Endometrium (tissue), 2 donors: ENCODE data around the gene AQP6.

ENCODE experiments used
- FAIRE-seq: peaks from 2 replicates; lab custom pipeline; 2012; peaks lifted over from hg19 to GRCh38; lab: Jason Lieb, UNC
- donor health status: control.
- donor health status: control.

The AQP6 gene

DNA sequence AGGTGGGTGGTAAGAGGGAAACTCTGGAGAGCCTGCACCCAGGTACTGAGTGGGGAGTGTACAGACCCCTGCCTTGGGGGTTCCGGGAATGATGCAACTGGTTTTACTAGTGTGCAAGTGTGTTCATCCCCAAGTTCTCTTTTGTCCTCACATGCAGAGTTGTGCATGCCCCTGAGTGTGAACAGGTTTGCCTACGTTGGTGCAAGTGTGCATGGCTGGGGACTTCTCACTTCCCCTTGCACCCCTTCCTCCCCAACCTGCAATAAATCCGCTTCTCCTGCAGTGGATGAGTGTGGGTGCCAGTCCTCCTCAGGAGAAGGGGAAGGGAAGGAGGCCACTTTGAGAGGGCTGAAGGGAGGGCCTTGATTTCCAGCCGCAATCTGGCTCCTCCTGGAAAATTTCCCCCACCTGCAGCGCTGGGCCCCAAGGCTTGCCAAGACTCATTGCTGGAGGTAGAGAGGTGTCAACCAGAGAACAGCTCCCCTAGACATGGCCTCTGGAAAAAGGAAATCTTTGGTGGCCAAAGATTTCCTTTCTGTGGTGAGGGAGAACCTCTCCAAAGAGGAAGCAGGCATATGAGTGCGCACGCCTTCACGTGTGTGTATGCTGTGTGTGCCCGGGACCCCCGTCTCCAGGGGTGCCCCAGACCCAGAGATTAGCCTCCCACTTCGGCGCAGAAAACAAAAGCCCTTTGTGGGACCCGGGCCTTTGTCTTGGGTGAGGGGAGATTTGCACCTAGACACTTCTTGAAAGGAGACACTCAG, 16.7 kb upstream of the AQP6 start:
- FAIRE-seq: no peak

GRCh38 chr12:49956663-49957569, 15.8 kb upstream of the AQP6 start:
- FAIRE-seq: no peak

GRCh38 chr12:49957570-49957967, 15.2 kb upstream of the AQP6 start:
- FAIRE-seq: no peak

DNA sequence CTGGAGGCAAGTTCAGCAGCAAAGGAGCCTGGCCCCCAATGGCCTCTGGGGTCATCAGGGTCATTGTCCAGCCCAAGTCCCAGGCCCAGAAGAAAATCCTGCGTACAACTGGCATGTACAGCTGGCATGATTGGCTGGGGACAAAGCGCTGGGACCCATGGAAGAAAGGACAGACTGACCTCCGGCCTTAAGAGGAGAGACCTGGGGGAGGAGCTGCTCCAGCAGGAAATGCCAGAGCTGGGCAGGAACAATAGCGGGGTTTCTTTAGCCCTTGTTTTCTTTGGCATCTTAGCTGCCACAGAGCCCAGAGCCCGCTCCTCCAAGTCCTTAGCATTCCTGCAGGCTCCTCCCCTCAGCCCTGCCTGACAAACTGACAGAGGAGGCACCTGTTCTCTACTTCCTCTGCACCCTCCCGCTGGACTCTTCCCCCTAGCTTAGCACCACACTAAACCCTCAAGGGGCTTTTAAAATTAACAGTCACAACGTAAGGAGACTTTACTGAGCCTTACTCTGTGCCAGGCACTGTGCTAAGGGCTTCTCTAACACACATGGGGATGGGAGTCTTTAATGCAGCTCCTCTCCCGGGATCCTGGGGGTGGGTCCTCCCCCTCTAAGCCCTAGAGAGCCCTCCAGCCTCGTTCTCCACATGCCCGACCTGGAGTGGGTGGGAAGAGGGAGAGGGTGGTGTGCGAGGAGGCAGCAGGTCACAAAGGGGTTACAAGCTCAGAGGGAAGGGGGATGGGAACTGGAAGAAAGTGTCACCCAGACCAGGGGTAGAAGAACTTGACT, 12.9 kb upstream of the AQP6 start:
- no peak for FAIRE-seq

GRCh38 chr12:49960474-49961110, 12.2 kb upstream of the AQP6 start:
- no peak for FAIRE-seq

GRCh38 chr12:49961111-49961922, 11.4 kb upstream of the AQP6 start, which contains the start of gene AQP5:
AQP5 (plus strand) TSS chr12:49961872; CDS start chr12:49962018, 146 bp downstream.
- FAIRE-seq: no peak

DNA sequence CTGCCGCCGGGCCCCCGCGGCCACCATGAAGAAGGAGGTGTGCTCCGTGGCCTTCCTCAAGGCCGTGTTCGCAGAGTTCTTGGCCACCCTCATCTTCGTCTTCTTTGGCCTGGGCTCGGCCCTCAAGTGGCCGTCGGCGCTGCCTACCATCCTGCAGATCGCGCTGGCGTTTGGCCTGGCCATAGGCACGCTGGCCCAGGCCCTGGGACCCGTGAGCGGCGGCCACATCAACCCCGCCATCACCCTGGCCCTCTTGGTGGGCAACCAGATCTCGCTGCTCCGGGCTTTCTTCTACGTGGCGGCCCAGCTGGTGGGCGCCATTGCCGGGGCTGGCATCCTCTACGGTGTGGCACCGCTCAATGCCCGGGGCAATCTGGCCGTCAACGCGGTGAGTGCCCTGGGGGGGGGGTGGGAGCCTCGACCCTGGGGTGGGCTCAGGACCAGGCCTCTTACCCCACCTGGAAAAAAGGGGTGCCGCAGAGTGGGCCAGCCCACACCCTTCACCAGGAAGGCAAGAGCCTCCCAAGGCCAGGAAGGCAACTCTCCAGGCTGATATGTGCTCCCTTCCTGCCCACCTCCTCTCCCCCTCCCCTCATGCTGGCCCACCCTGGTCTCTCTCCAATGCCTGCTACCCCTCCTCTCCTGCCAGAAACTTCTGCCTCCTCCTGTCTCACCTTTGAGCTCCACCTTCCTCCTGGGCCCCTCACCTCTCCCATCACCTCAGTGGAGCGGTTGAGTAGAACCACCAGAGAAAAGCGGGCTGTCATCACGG, 10.6 kb upstream of the AQP6 start:
- no peak for FAIRE-seq

DNA sequence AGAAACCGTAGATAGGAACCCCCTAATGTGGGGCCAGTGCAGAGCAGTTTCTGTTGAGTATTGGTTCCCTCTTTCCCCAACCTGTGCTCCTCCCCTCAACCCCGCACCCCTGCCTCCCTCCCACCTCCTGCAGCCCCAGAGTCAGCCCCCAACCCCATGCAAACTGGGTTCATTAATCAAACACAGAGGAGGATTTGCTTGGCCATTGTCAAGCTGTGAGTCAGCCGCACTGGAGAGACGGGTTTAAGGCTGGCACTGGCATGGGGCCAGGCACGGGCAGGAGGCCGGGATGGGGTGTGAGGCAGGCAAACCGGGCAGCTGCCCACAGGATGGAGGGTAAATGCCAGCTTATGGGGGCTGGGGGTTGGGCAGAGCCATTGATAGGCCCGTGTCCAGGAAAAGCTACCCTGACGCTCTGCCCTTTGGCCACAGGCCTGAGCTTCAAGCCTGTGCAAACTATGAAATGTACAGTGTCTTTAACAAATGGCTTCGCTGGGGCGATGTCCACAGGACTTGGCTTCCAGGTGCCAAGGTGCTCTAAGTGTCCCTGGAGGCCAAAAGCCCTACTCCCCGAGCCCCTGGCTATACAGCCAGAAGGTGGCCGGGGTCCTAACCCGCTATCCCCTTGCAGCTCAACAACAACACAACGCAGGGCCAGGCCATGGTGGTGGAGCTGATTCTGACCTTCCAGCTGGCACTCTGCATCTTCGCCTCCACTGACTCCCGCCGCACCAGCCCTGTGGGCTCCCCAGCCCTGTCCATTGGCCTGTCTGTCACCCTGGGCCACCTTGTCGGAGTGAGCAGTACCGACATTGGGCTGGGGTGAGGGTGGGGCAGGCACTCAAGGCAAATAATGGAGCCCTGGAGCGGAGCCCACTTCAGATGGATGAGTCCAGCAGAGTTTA, 9.6 kb upstream of the AQP6 start:
- FAIRE-seq: no peak

DNA sequence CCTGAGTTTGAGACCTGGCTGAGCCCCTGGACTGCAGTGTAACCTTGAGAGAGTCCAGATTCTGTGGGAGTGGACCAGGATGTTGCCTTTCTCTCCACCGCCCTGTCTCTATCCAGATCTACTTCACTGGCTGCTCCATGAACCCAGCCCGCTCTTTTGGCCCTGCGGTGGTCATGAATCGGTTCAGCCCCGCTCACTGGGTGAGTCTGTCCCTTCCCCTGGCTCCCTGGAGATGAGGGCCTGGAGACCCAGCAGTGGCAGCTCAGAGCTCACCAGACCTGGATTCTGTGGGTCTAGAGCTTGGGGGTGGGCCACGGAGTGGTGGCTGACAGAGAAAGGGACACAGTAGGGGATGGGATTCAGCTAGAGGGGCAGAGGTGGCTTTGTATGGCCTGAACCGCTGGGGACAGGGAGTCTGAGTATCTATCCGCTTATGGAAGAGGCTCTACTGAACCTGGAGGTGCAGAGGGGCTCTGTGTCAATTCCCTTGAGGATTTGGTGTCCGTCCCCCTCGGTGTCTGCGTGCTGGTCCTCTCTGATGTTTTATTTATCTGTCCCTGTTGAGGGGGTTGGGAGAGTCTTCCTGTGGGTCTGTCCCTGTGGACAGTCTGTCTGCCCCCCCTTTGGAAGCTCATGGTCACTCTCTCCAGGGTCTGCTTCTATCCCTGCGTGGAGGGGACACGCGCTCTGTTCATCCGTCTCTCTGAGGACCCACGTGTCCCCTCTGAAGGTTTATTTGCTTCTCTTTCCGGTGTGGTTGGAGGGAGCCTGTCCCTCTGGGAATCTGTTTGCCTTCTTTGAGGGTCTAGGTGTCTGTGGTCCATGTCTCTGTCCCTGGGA, 8.6 kb upstream of the AQP6 start:
- FAIRE-seq: no peak

DNA sequence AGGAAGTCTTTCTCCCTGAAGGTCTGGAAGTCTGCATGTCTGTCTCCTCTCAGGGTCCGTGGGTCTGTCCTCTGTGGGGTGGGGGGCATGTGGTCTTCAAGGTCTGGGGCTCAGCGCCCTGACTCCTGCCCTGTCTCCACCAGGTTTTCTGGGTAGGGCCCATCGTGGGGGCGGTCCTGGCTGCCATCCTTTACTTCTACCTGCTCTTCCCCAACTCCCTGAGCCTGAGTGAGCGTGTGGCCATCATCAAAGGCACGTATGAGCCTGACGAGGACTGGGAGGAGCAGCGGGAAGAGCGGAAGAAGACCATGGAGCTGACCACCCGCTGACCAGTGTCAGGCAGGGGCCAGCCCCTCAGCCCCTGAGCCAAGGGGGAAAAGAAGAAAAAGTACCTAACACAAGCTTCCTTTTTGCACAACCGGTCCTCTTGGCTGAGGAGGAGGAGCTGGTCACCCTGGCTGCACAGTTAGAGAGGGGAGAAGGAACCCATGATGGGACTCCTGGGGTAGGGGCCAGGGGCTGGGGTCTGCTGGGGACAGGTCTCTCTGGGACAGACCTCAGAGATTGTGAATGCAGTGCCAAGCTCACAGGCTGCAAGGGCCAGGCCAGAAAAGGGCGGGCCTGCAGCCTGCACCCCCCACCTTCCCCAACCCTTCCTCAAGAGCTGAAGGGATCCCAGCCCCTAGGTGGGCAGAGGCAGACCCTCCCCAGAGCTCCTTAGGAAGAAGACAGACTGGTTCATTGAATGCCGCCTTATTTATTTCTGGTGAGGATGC, 7.7 kb upstream of the AQP6 start:
- no peak for FAIRE-seq

DNA sequence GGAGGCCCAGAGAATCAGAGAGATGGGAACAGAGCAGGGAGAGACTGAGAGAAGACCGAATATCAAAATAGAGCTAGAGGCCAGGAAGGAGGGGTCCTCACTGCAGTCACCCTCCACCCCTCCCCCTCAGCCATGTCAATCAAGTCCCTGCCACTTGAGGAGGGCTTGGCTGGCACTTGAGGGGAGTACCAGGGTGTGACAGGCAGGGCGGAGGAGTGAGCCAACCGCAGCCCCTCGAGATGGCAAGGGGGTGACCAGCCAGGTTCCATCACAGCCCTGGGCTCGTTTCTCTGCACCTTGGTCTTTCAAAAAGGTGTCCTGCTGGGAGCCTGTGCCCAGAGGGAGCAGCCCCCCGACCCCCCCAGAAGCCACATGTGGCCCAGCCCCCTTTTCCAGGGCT, 6.9 kb upstream of the AQP6 start:
- no peak for FAIRE-seq

DNA sequence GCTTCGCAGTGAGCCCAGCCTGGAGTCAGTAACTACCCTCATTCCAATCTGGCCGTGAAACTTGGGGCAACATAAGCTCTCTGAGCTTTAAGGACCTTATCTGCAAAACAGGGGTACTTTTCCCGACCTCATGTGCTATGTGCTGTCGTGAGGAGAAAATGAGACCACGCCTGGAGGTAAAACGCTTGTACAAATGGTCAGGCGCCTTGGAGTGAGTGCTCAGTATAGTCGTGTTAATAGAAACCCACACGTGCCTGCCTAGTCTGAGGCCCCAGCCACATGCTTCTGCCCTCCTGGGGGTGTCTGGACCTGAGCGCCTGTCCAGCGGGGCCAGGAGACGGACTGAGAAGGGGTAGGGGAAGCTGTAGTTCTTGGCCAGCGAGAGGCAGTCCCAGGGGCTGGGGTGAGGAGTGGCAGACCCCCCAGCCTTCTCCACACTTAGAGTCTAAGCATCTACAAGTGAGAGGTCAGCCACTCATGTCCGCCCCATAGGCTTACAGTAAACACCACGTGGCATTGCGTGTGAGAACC, 6.2 kb upstream of the AQP6 start:
- no peak for FAIRE-seq

DNA sequence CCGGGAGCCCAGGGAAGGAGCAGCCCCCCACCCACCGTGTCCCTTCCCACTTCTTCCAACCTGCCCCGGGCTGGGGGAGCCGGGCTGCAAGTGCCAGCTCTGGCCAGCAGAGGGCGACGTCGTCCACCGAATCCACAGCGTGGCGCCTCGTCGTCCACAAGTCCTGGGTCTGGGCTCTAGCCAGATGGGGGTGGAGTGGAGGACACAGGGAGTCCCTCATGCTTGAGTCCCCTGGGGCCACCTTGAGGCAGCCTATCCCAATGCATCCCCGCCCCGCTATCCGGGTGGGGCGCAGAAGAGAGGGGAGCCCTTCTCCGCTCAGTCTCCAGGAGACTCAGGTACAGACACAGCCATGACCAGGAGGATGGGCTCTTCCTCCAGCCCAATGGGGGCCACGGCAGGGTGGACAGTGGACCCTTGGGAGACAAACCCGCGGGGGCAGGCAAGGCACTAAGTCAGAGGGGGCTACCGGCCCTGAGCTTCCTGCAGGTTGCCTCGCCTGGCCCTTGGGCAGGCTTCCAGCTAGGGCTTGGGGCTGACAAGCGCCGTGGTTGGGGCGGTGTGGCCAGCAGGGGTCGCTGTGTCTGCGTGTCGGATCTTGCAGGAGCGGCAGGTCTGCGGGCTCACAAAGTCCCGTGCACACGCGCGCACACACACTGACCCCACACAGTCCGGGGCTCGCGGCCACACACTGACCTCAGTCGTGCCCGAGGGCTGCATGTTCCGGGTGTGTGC, 5.5 kb upstream of the AQP6 start:
- FAIRE-seq: no peak

DNA sequence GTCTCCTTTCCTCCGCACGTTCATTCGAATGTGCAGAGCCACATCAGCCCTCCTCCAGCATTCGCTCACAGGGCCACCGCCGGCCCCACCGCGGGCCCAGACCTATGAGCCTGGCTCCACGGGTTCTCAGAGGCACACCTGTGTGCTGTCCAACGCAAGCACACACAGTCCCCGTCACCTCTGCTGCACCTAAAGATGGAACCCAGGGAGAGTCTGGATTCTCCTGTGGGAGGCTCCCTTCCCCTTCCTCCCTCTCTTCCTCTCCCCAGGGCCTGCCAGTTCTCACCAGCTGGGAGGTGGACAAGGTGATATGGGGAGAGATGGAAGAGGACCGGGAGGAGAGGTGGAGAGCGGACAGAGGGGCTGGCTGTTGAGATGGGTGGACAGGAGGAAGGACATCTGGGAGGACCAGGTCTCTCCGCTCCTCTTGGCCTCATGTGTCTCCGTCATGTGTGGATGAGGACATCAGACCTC, 4.9 kb upstream of the AQP6 start:
- FAIRE-seq: no peak

DNA sequence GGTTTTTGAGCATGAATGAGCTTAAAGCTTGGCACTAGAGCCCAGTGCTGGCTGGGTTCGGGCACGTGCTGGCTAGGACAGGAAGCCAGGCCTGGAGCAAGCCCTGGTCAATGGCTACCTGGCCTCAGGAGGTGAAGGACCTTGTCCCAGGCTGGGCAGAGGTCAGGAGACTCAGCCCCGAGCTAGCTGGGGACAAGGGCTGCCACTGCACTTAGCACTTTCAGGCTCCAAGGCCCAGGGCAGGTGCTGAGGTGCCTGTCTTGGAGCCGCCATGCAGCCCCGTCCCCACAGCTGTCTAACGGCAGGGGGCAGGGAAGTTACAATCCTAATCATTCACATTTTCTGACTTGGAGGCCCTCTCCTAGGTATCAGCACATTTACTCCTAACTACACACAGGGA, 4.3 kb upstream of the AQP6 start:
- FAIRE-seq: no peak

DNA sequence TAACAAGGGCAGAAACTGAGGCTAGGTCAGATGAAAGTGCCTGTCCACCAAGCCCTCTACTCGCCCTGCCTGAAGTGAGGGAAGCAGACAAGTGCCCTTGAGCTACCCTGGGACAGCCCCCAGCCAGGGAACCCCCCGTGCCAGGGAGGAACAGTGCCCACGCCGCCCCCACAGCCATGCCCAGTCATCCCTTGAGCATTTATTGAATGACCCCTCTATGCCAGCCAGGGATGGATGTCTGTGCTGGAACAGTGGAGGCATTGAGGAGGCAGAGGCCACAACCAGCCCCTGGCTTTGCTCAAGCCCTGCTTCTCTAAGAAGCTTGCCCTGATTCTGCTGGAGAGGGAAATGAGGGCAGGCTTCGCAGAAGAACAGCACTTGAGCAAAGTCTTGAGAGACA, 3.7 kb upstream of the AQP6 start:
- no peak for FAIRE-seq
